GM19023 (cell line): ENCODE measurements around the gene KCNIP3.
"Not testable (repeated sequence)": the region's sequence is repeated elsewhere in the genome, so short reads cannot be mapped to it uniquely, and the experiment has no call there.

ENCODE experiments used
- ATAC-seq: cut with Tn5 transposase; IDR thresholded peaks from one replicate; pipeline ENCODE4 v1.9.1; 2021; ENCODE audit warnings: mild to moderate bottlenecking, moderate library complexity; ENCODE audit not compliant: unreplicated experiment

The KCNIP3 gene

GRCh38 chr2:95402370-95403203, 105.4 kb downstream of the KCNIP3 start, which contains the start of gene FAHD2A:
FAHD2A (plus strand) TSS chr2:95402708; CDS start chr2:95405559, 2,851 bp downstream.
- peak; percentile 96 for ATAC-seq

DNA sequence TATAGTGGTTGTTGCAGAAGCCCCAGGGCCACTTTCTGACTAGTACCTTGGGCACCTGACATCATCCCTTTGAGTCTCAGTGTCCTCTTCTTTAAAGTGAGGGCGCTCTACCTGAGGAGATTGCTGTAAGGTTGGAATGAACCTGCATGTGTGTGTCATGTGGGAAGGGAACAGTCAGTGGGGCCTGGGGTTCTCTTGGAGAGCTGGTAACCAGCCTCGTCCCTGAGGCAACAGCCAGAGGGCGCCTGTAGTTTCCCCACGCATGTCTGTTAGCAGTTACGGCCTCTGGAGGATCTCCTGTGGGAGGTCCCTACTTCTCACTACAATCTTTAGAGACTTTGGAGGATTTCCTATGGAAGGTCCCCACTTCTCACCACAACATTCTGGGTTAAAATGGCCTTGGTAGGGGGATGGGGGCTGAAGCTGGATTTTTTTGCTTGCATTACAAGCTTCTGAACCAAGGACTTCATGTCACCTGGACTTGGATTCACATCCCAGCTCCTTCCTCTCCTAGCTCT, 106.1 kb downstream of the KCNIP3 start:
- peak; percentile 24 for ATAC-seq

- ATAC-seq: not testable (repeated sequence)
Observed at GRCh38 chr2:95403824-95404223, 106.7 kb downstream of the KCNIP3 start.

- not testable (repeated sequence) for ATAC-seq
Observed at GRCh38 chr2:95404676-95405075, 107.5 kb downstream of the KCNIP3 start.

DNA sequence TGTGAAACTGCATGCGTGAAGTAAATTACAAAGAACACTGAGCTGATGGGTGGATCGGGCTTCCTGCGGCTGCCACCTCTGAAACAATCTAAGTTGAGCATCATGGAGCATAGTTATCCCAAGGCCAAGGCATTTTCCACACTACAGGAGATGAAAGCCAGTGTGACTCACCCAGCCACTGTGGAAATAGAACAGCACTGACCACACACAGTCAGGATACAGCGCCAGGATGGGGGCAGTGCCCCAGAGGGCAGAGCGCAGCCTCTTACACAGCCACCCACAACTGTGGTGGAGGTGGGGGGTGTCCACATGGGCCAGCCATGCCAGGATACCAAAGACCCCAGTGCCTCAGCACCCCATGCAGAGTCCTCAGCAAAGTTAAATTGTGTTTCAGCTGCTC, 114.1 kb downstream of the KCNIP3 start:
- ATAC-seq: not testable (repeated sequence)

GRCh38 chr2:95414015-95414594, 117.0 kb downstream of the KCNIP3 start:
- ATAC-seq: peak; percentile 89

- not testable (repeated sequence) for ATAC-seq
Observed at GRCh38 chr2:95415138-95415537, 118.0 kb downstream of the KCNIP3 start.

GRCh38 chr2:95415561-95415960, 118.4 kb downstream of the KCNIP3 start:
- not testable (repeated sequence) for ATAC-seq

GRCh38 chr2:95427196-95427867, 130.2 kb downstream of the KCNIP3 start:
- ATAC-seq: not testable (repeated sequence)

DNA sequence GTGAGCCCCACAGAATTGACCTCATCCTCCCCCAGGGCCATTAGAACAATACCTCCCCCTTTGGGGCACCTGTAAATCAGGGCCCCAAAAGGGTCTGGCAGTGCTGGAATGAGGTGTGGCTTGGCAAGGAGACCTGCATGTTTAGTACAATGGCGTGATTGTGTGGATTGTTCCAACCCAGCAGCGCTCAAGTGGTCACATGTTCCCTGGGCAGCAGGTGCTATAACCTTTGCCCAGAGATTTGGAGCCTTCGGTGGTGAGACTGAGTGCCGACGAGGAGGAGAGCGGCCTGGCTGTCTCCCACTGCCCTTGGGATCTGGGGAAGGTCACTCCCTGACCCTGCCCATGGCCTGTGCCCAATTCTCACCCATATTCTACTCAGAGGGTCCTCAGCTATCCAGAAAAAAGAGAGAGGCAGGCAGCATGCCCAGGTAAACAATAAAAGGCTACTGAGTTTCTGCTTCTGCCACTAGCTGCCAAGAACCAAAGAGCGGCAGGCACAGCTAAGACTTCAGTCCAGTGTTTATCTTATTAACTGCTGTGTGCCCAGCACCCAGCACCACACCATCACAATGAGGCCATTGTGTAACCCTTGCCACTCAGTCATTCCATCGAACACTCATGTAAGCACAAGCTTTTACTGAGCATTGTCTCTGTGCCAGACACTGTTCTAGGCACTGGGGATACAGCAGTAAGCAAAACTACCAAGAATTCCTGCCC, 132.8 kb downstream of the KCNIP3 start:
- ATAC-seq: not testable (repeated sequence)

GRCh38 chr2:95433373-95433772, 136.2 kb downstream of the KCNIP3 start:
- ATAC-seq: not testable (repeated sequence)

GRCh38 chr2:95433973-95434372, 136.8 kb downstream of the KCNIP3 start:
- ATAC-seq: not testable (repeated sequence)

DNA sequence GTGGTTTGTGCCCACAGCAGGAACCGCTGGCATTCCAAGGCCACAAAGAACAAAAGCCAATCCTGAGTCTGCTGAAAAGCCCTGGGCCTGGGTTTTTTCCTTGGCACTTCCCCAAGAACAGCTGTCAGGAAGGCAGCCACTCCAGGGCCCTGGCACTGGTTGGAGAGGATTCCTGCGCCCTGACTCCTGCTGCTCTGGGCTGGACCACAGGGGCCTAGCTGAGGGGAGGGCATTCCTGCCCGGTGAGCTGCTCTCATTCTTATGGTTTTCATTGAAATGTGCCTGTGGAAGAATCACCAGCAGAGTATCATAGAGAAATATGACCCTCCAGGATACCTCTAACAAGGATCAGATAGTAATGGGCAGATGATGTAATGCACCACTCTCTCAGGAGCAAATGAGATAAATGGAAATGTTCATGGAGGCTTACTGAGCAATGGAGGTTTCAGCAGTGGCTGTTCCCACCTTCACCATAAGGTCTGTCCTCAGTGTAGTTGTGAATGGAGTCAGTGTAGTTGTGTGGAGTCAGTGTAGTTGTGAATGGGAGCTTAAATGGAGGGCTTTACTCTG, 137.4 kb downstream of the KCNIP3 start:
- ATAC-seq: not testable (repeated sequence)

DNA sequence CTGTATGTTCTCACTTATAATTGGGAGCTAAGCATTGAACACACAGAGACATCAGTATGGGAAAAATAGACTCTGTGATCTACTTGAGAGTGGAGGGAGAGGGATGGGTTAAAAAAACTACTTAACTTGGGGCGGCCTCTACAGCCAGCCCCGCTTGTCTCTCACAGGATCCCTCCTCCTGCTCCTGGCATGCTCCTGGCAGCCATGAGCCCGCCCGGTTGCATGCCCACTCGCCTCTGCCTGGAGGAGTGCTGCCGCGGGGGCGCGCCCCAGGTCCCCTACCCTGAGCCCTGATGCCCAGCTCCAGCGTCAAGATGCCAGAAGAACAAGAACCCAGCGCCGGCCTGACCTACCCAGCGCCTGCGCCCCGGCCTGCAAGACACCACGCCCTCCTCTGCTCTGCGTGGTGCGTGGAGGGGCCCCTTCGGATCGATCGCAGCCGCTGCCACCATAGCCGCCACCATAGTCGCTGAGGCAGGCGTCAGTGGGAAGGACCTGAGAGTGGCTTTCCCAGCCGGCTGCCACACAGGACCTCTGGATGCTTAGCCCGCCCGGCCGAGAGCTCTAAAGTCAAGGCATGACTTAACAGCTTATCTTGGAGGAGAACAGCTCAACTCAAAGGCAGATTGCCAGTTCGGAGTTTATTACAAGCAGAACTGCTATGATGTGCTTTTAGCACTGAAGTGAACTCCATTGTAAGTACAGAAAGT, 138.2 kb downstream of the KCNIP3 start:
- ATAC-seq: not testable (repeated sequence)
